Cardiac muscle cell (in vitro differentiated cells and primary cell): ENCODE measurements around the gene DNAH11. TPM values are rescaled to one million over a fixed set of nuclear protein-coding genes. Genes with fewer than 3 reads are reported as not detected.
"Not testable (repeated sequence)": the region's sequence is repeated elsewhere in the genome, so short reads cannot be mapped to it uniquely, and the experiment has no call there.

Source experiments
- DNase-seq, 2 donors: peaks; one replicate each; pipeline versions ENCODE4 v3.0.0 to v3.0.0-alpha.2; 2010 to 2017; ENCODE audit warnings: low read depth in 1 of 2, low spot score in 1 of 2
- H3K27ac ChIP-seq: fragments of 200-600 bp; sonication (generic); 2 replicates; pipeline ENCODE4 v1.5.1; 2016
- H3K27me3 ChIP-seq: fragments of 200-600 bp; sonication (generic); 2 replicates; pipeline ENCODE4 v1.6.0; 2016; ENCODE audit warnings: control low read depth
- H3K36me3 ChIP-seq: fragments of 200-600 bp; sonication (generic); 2 replicates; pipeline ENCODE4 v1.5.1; 2016; ENCODE audit warnings: control low read depth
- H3K4me1 ChIP-seq: fragments of 200-600 bp; sonication (generic); 2 replicates; pipeline ENCODE4 v1.8.1; 2017; ENCODE audit warnings: low read depth, mild to moderate bottlenecking, mixed run types
- H3K4me3 ChIP-seq: fragments of 200-600 bp; sonication (generic); 2 replicates; pipeline ENCODE4 v1.5.1; 2016; ENCODE audit warnings: mild to moderate bottlenecking
- H3K9me3 ChIP-seq: fragments of 200-600 bp; sonication (generic); 2 replicates; pipeline ENCODE4 v1.5.1; 2017; ENCODE audit warnings: low read depth, mild to moderate bottlenecking, control low read depth
- CTCF ChIP-seq: IDR thresholded peaks from 2 replicates; pipeline ENCODE4 v1.5.1; 2012; ENCODE audit warnings: low read depth, mild to moderate bottlenecking, low read length
- polyA plus RNA-seq: library from polyadenylated mRNA; unstranded; fragments of >200 nt; fragmentation: Nextera tagmentation; extraction: Ambion mirVana; gene quantifications from 2 replicates; pipeline ENCODE4 v1.2.1, GENCODE V29; 2016
- total RNA-seq: library from RNA; depleted of rRNA; stranded (reverse); fragments of >200 nt; gene quantifications from 2 replicates; pipeline ENCODE4 v1.2.3, GENCODE V29; 2016

DNAH11 gene
- total and polyA plus RNA-seq, 2 experiments from 2014 or later, result 0.60 to 1.9 TPM

GRCh38 chr7:21724562-21724961 lies 181.7 kb downstream of the DNAH11 start:
- no peak for DNase-seq
- Histone ChIP-seq H3K27ac (no peak overlapping the region), H3K27me3 (no peaks in the 10 kb centered on the region), H3K4me1 (no peaks in the 10 kb centered on the region), H3K9me3 (no peaks in the 10 kb centered on the region), H3K36me3 (no peaks in the 10 kb centered on the region), H3K4me3 (no peak overlapping the region)
- TF ChIP-seq CTCF, result no peak

GRCh38 chr7:21730399-21730798 lies 187.6 kb downstream of the DNAH11 start:
- Histone ChIP-seq H3K27ac (no peak overlapping the region), H3K36me3 (no peaks in the 10 kb centered on the region), H3K9me3 (no peaks in the 10 kb centered on the region), H3K4me3 (no peak overlapping the region), H3K27me3 (no peaks in the 10 kb centered on the region), H3K4me1 (no peaks in the 10 kb centered on the region)
- DNase-seq, result no peak
- TF ChIP-seq CTCF, result no peak

- Histone ChIP-seq H3K27me3 (no peaks in the 10 kb centered on the region), H3K4me1 (no peaks in the 10 kb centered on the region), H3K4me3 (no peak overlapping the region), H3K9me3 (no peaks in the 10 kb centered on the region), H3K36me3 (no peaks in the 10 kb centered on the region), H3K27ac (no peak overlapping the region)
- DNase-seq, result no peak
- TF ChIP-seq CTCF, result no peak
Observed at GRCh38 chr7:21731977-21732376, 189.1 kb downstream of the DNAH11 start.

- not testable (repeated sequence) for H3K27me3 ChIP-seq, H3K27ac ChIP-seq, H3K36me3 ChIP-seq, H3K4me3 ChIP-seq, DNase-seq, H3K9me3 ChIP-seq, H3K4me1 ChIP-seq
Observed at GRCh38 chr7:21732956-21733355, 190.1 kb downstream of the DNAH11 start.

- H3K9me3 ChIP-seq, result no peaks in the 10 kb centered on the region
- H3K27me3 ChIP-seq, result no peaks in the 10 kb centered on the region
- DNase-seq, result no peak
- no peaks in the 10 kb centered on the region for H3K36me3 ChIP-seq
- no peak overlapping the region for H3K27ac ChIP-seq
- no peak for TF ChIP-seq CTCF
- no peaks in the 10 kb centered on the region for H3K4me1 ChIP-seq
- H3K4me3 ChIP-seq, result no peak overlapping the region
Observed at GRCh38 chr7:21733837-21734236, 191.0 kb downstream of the DNAH11 start.

GRCh38 chr7:21743493-21743892 lies 200.7 kb downstream of the DNAH11 start:
- no peaks in the 10 kb centered on the region for H3K36me3 ChIP-seq
- TF ChIP-seq CTCF, result no peak
- no peaks in the 10 kb centered on the region for H3K27me3 ChIP-seq
- DNase-seq, result no peak
- no peaks in the 10 kb centered on the region for H3K4me1 ChIP-seq
- H3K4me3 ChIP-seq, result no peak overlapping the region
- H3K9me3 ChIP-seq, result no peaks in the 10 kb centered on the region
- H3K27ac ChIP-seq, result no peak overlapping the region
